Natural killer cell (primary cell): Measurements from ENCODE around the gene CPSF6. TPM values are rescaled to one million over a fixed set of nuclear protein-coding genes. Genes with fewer than 3 reads are reported as not detected.
"Not testable (repeated sequence)": the region's sequence is repeated elsewhere in the genome, so short reads cannot be mapped to it uniquely, and the experiment has no call there.

Experiments used
- ATAC-seq, 3 donors: fragments of 150-1000 bp in 2 of 3; fragments of 200-7000 bp in 1 of 3; cut with Tn5 transposase; 1 replicate in 1 of 3; 2 replicates in 2 of 3; pipeline ENCODE4 v1.10.0; 2021; ENCODE audit warnings: mild to moderate bottlenecking in 2 of 3, moderate library complexity in 2 of 3
- DNase-seq, 2 donors: peaks; one replicate each; pipeline versions ENCODE4 v3.0.0 to v3.0.0-alpha.2; 2013 to 2021; ENCODE audit warnings: mixed read lengths in 1 of 2
- H3K27ac ChIP-seq: one replicate; pipeline ENCODE4 v1.5.1; 2013; ENCODE audit warnings: mild to moderate bottlenecking, low read length
- H3K27me3 ChIP-seq: one replicate; pipeline ENCODE4 v1.6.1; 2013; ENCODE audit warnings: low read length; ENCODE audit not compliant: control insufficient read depth, insufficient read depth
- H3K36me3 ChIP-seq: one replicate; pipeline ENCODE4 v1.6.1; 2013; ENCODE audit warnings: low read length; ENCODE audit not compliant: control insufficient read depth, insufficient read depth
- H3K4me1 ChIP-seq: one replicate; pipeline ENCODE4 v1.6.1; 2013; ENCODE audit warnings: low read length; ENCODE audit not compliant: control insufficient read depth, insufficient read depth
- H3K4me3 ChIP-seq: one replicate; pipeline ENCODE4 v1.5.1; 2013; ENCODE audit warnings: low read length
- H3K9me3 ChIP-seq: one replicate; pipeline ENCODE4 v1.6.1; 2013; ENCODE audit warnings: low read length; ENCODE audit not compliant: control insufficient read depth, insufficient read depth
- H3K27ac Mint-ChIP-seq, 2 donors: one replicate each; pipeline ENCODE4 v1.8.0; 2022; ENCODE audit warnings: mild to moderate bottlenecking in 2 of 2, mixed read lengths in 2 of 2, moderate library complexity in 1 of 2
- H3K27me3 Mint-ChIP-seq, 2 donors: one replicate each; pipeline ENCODE4 v1.8.0; 2022; ENCODE audit warnings: low read depth in 2 of 2, mixed read lengths in 2 of 2
- H3K36me3 Mint-ChIP-seq: one replicate; pipeline ENCODE4 v1.8.0; 2022; ENCODE audit warnings: mixed read lengths
- H3K4me1 Mint-ChIP-seq, 2 donors: one replicate each; pipeline ENCODE4 v1.8.0; 2022; ENCODE audit warnings: mixed read lengths in 2 of 2
- H3K4me3 Mint-ChIP-seq: one replicate; pipeline ENCODE4 v1.8.0; 2022; ENCODE audit warnings: mild to moderate bottlenecking, moderate library complexity, mixed read lengths
- H3K9me3 Mint-ChIP-seq, 2 donors: one replicate each; pipeline ENCODE4 v1.8.0; 2022; ENCODE audit warnings: mixed read lengths in 2 of 2
- CTCF ChIP-seq: fragments of 200-600 bp; IDR thresholded peaks from one replicate; pipeline ENCODE4 v1.8.0; 2022; ENCODE audit warnings: antibody characterized with exemption
- WGBS: methylation state at CpG from one replicate; pipeline ENCODE4 v1.1.7; 2013; ENCODE audit warnings: missing lambda C conversion rate; ENCODE audit not compliant: insufficient coverage; 5-methylcytosine and 5-hydroxymethylcytosine counted together
- intact Hi-C: fragments of 100-400 bp; cut with micrococcal nuclease; formaldehyde crosslinking; loops from one replicate; pipeline ENCODE4 v1.14.2; 2022
- total RNA-seq, 4 donors: library from RNA; stranded (reverse); fragments of 120-200 nt in 1 of 4; gene quantifications; one replicate each; pipeline versions ENCODE4 v1.2.3 to v1.2.4, GENCODE V29; 2013 to 2022

CPSF6 gene
- total RNA-seq = 10 to 100 TPM; 88.5 to 99.4 (median 95.4) TPM
- total RNA-seq (2013) = 55.2 TPM

GRCh38 chr12:69239352-69239921 lies at the start of gene CPSF6:
CPSF6 (plus strand) TSS chr12:69239569; CDS start chr12:69239647, 78 bp downstream.
- no peaks in the 10 kb centered on the region for H3K27me3 ChIP-seq
- Mint-ChIP-seq H3K9me3 (no peaks in the 10 kb centered on the region), H3K4me3 (peak within 1 kb of the TSS; percentile 100), H3K27ac (peak within 1 kb of the TSS; percentile 96 to 98), H3K36me3 (no peaks in the 10 kb centered on the region), H3K27me3 (no peaks in the 10 kb centered on the region), H3K4me1 (peaks cover 40 to 48% of the 10 kb centered on the region in 2 donors)
- DNase-seq (peak; percentile 96), ATAC-seq (peak; percentile 92 to 98 (median 93))
- intact Hi-C loops = loop anchor here (1.0 kb wide), 2 partner anchors 15 to 346 kb away; partner anchors contain the start of gene CCT2
- peak within 1 kb of the TSS; percentile 95 for H3K4me3 ChIP-seq
- WGBS = 0% methylated on average over 75 of the region's 75 CpGs
- no peaks in the 10 kb centered on the region for H3K36me3 ChIP-seq
- peak within 1 kb of the TSS; percentile 91 for H3K27ac ChIP-seq
- peaks cover 22% of the 10 kb centered on the region for H3K4me1 ChIP-seq
- TF ChIP-seq CTCF = no peak
- no peaks in the 10 kb centered on the region for H3K9me3 ChIP-seq

GRCh38 chr12:69196302-69197288 lies 42.8 kb upstream of the CPSF6 start:
- H3K27me3 Mint-ChIP-seq = peaks cover 0 to 12% of the 10 kb centered on the region in 2 donors
- H3K27ac Mint-ChIP-seq = no peak overlapping the region

GRCh38 chr12:69199976-69200375 lies 39.4 kb upstream of the CPSF6 start:
- H3K36me3 Mint-ChIP-seq = peaks cover 36% of the 10 kb centered on the region
- H3K4me1 ChIP-seq, H3K27ac Mint-ChIP-seq, DNase-seq, H3K27ac ChIP-seq, ATAC-seq, H3K4me1 Mint-ChIP-seq, intact Hi-C loops, H3K36me3 ChIP-seq, H3K4me3 ChIP-seq, H3K27me3 ChIP-seq, H3K4me3 Mint-ChIP-seq: not testable (repeated sequence)
- WGBS = 96% methylated on average over 1 of the region's 1 CpG
- H3K9me3 Mint-ChIP-seq = peaks cover 14 to 20% of the 10 kb centered on the region in 2 donors
- H3K27me3 Mint-ChIP-seq = peaks cover 17 to 20% of the 10 kb centered on the region in 2 donors
- H3K9me3 ChIP-seq = peaks cover 21% of the 10 kb centered on the region

More at GRCh38 chr12:69196302-69197288, 42.8 kb upstream of the CPSF6 start:
- peaks cover 15 to 20% of the 10 kb centered on the region in 2 donors for H3K9me3 Mint-ChIP-seq
- TF ChIP-seq CTCF = no peak
- no peak overlapping the region for H3K4me3 Mint-ChIP-seq
- intact Hi-C loops = no loop called here
- H3K4me3 ChIP-seq = no peak overlapping the region
- H3K27me3 ChIP-seq = no peaks in the 10 kb centered on the region
- H3K27ac ChIP-seq = no peak overlapping the region
- DNase-seq (no peak), ATAC-seq (no peak)
- no peaks in the 10 kb centered on the region for H3K36me3 ChIP-seq
- 89% methylated on average over 3 of the region's 4 CpGs for WGBS
- peaks cover 21% of the 10 kb centered on the region for H3K9me3 ChIP-seq
- no peaks in the 10 kb centered on the region for H3K4me1 Mint-ChIP-seq
- peaks cover 29% of the 10 kb centered on the region for H3K36me3 Mint-ChIP-seq
- no peaks in the 10 kb centered on the region for H3K4me1 ChIP-seq

GRCh38 chr12:69204191-69204590 lies 35.2 kb upstream of the CPSF6 start:
- Mint-ChIP-seq H3K4me3 (no peak overlapping the region), H3K9me3 (peaks cover 11 to 15% of the 10 kb centered on the region in 2 donors), H3K4me1 (no peaks in the 10 kb centered on the region), H3K27ac (no peak overlapping the region), H3K27me3 (peaks cover 17 to 20% of the 10 kb centered on the region in 2 donors), H3K36me3 (peaks cover 29% of the 10 kb centered on the region)
- Histone ChIP-seq H3K36me3 (no peaks in the 10 kb centered on the region), H3K4me1 (no peaks in the 10 kb centered on the region), H3K9me3 (peaks cover 14% of the 10 kb centered on the region), H3K4me3 (no peak overlapping the region), H3K27me3 (no peaks in the 10 kb centered on the region), H3K27ac (no peak overlapping the region)
- DNase-seq = no peak
- ATAC-seq = no peak
- WGBS = 95% methylated on average over 4 of the region's 4 CpGs
- intact Hi-C loops = no loop called here
- TF ChIP-seq CTCF = no peak
